Epithelial cell of prostate (primary cell): Measurements from ENCODE around the gene SCAPER.
"Not testable (repeated sequence)": the region's sequence is repeated elsewhere in the genome, so short reads cannot be mapped to it uniquely, and the experiment has no call there.

ENCODE experiments used
- DNase-seq: peaks from one replicate; pipeline ENCODE4 v3.0.0-alpha.2; 2011; ENCODE audit warnings: low read depth, low spot score
- H3K27ac ChIP-seq: fragments of 450-650 bp; 2 replicates; pipeline ENCODE4 v1.5.1; 2017; ENCODE audit warnings: mild to moderate bottlenecking

The SCAPER gene

GRCh38 chr15:76311100-76311953 is 593.8 kb downstream of the SCAPER start, which contains the start of gene ETFA:
ETFA (minus strand) TSS chr15:76311469; CDS start chr15:76311388, 81 bp downstream.
- H3K27ac ChIP-seq, result peak within 1 kb of the TSS; percentile 96
- DNase-seq, result peak; percentile 67

DNA sequence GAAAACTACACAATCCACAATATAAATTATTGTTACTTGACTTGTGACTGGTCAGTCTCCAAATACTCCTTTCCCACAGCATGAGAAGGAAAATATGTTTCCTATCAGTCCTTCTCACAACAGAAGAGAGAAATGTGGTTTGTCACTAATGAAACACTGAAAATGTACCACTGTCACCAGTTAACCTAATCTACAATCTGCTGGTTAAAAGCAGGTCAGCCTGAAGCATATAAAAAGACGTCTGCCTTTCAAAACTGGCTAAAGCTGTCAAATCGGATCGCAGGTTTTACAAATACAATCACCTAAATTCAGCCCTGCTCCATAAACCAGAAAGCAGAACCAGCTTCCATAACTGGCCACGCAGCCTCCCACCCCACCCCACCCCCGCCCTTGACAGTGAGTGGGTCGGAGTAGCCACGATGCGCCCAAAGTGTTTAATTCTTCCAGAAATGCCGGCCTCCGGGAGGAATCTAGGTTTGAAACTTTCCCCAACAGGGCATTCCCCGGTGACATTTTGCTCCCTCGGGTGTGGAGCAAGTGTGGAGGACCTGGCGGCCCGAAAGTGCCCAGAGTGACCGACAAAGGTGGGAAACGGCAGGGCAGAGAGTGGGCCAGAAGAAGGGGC is 594.6 kb downstream of the SCAPER start:
- no peak for DNase-seq

GRCh38 chr15:76309601-76310330 is 595.4 kb downstream of the SCAPER start:
- DNase-seq, result no peak
- H3K27ac ChIP-seq, result no peak overlapping the region

More for the DNA sequence above, 594.6 kb downstream of the SCAPER start:
- H3K27ac ChIP-seq, result peak overlapping the region; percentile 96

- no peak overlapping the region for H3K27ac ChIP-seq
- no peak for DNase-seq
These were observed 601.2 kb downstream of the SCAPER start for GRCh38 chr15:76303909-76304308.

DNA sequence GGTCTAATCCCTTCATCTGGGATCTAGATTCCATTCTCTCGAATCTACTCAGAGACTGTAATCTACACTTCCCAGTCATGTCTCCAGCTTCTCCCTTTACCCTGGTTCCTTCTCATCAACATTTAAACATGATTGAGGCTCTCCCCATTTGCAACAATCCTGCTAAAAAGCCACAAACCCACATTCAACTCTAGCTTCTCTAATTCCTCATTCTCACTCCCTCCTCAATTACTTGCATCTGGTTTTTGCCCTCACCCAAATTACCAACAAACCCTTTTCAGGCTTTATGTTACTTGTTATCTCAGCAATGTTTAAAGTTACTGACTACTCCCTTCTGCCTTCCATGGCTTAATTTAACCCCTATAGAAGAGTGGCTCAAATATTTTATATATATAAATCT is 605.4 kb downstream of the SCAPER start:
- DNase-seq, result no peak
- H3K27ac ChIP-seq, result no peak overlapping the region

- no peak overlapping the region for H3K27ac ChIP-seq
- no peak for DNase-seq
These were observed 606.2 kb downstream of the SCAPER start for GRCh38 chr15:76298986-76299385.

DNA sequence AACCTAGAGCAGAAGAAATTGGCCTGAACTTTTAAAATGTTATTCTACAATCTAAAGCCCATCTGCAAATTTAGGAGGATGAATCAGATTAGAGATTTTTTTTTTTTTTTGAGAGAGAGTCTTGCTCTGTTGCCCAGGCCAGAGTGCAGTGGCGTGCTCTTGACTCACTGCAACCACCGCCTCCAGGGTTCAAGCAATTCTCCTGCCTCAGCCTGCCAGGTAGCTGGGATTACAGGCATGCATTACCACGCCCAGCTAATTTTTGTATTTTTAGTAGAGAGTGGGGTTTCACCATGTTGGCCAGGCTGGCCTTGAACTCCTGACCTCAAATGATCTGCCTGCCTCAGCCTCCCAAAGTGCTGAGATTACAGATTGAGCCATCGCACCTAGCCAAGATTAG is 607.2 kb downstream of the SCAPER start:
- not testable (repeated sequence) for H3K27ac ChIP-seq, DNase-seq
